GM19397 (cell line): ENCODE results near the gene NT5C.
"Not testable (repeated sequence)": the region's sequence is repeated elsewhere in the genome, so short reads cannot be mapped to it uniquely, and the experiment has no call there.

Experiments used
- ATAC-seq: cut with Tn5 transposase; IDR thresholded peaks from one replicate; pipeline ENCODE4 v1.9.1; 2021; ENCODE audit warnings: mild to moderate bottlenecking, moderate library complexity; ENCODE audit not compliant: unreplicated experiment

NT5C gene

GRCh38 chr17:75146592-75146991 is 15.1 kb upstream of the NT5C start:
- ATAC-seq: no peak

GRCh38 chr17:75144816-75145512 is 13.4 kb upstream of the NT5C start:
- ATAC-seq: no peak

GRCh38 chr17:75142236-75142971 is 10.9 kb upstream of the NT5C start:
- no peak for ATAC-seq

- ATAC-seq: no peak
Measured at GRCh38 chr17:75138519-75138918, 7.0 kb upstream of the NT5C start.

GRCh38 chr17:75137762-75138161 is 6.2 kb upstream of the NT5C start:
- ATAC-seq: not testable (repeated sequence)

GRCh38 chr17:75135946-75136345 is 4.4 kb upstream of the NT5C start:
- no peak for ATAC-seq

- no peak for ATAC-seq
Measured at GRCh38 chr17:75135452-75135851, 3.9 kb upstream of the NT5C start.

- ATAC-seq: not testable (repeated sequence)
Measured at GRCh38 chr17:75133607-75134347, 2.2 kb upstream of the NT5C start.

GRCh38 chr17:75133001-75133400 is 1.5 kb upstream of the NT5C start:
- no peak for ATAC-seq

- ATAC-seq: not testable (repeated sequence)
Measured at GRCh38 chr17:75132018-75133000, 767 bp upstream of the NT5C start.

GRCh38 chr17:75130632-75131277 is 787 bp downstream of the NT5C start:
- ATAC-seq: peak; percentile 8

GRCh38 chr17:75130059-75130631 is 1.4 kb downstream of the NT5C start:
- ATAC-seq: no peak

- no peak for ATAC-seq
Measured at GRCh38 chr17:75129576-75129975, 2.0 kb downstream of the NT5C start.

- no peak for ATAC-seq
Measured at GRCh38 chr17:75128694-75129505, 2.6 kb downstream of the NT5C start.

- ATAC-seq: not testable (repeated sequence)
Measured at GRCh38 chr17:75127936-75128335, 3.6 kb downstream of the NT5C start.

GRCh38 chr17:75126954-75127353 is 4.6 kb downstream of the NT5C start:
- no peak for ATAC-seq

- ATAC-seq: no peak
Measured at GRCh38 chr17:75125984-75126383, 5.6 kb downstream of the NT5C start.

- no peak for ATAC-seq
Measured at GRCh38 chr17:75124819-75125162, 6.8 kb downstream of the NT5C start.
